ENCODE measurements around the gene OR2A42.
"Not testable (repeated sequence)": the region's sequence is repeated elsewhere in the genome, so short reads cannot be mapped to it uniquely, and the experiment has no call there.

Gene OR2A42

GRCh38 chr7:144223675-144224074 is 15.7 kb downstream of the OR2A42 start:
- DNase-seq (ENCODE audit: low read depth): not testable (repeated sequence)

GRCh38 chr7:144220531-144220930 is 18.9 kb downstream of the OR2A42 start:
- DNase-seq (ENCODE audit: low read depth): not testable (repeated sequence)

GRCh38 chr7:144219149-144219548 is 20.3 kb downstream of the OR2A42 start:
- DNase-seq (ENCODE audit: low read depth): not testable (repeated sequence)

GRCh38 chr7:144218581-144218980 is 20.8 kb downstream of the OR2A42 start:
- DNase-seq (ENCODE audit: low read depth): not testable (repeated sequence)

GRCh38 chr7:144217200-144217599 is 22.2 kb downstream of the OR2A42 start:
- DNase-seq (ENCODE audit: low read depth): not testable (repeated sequence)

GRCh38 chr7:144205306-144205705 is 34.1 kb downstream of the OR2A42 start:
- not testable (repeated sequence) for DNase-seq (ENCODE audit: low read depth)

GRCh38 chr7:144203086-144203485 is 36.3 kb downstream of the OR2A42 start:
- not testable (repeated sequence) for DNase-seq (ENCODE audit: low read depth)

- not testable (repeated sequence) for DNase-seq (ENCODE audit: low read depth)
Measured at GRCh38 chr7:144201978-144202377, 37.4 kb downstream of the OR2A42 start.

GRCh38 chr7:144198934-144199333 is 40.5 kb downstream of the OR2A42 start:
- not testable (repeated sequence) for DNase-seq (ENCODE audit: low read depth)

GRCh38 chr7:144195212-144195872 is 44.1 kb downstream of the OR2A42 start, which contains the start of gene ARHGEF35:
Gene ARHGEF35, minus strand, starts transcription at chr7:144195833. Its CDS starts 7,450 bp downstream, at chr7:144188383.
- not testable (repeated sequence) for DNase-seq (ENCODE audit: low read depth)

GRCh38 chr7:144194453-144194852 is 45.0 kb downstream of the OR2A42 start:
- DNase-seq (ENCODE audit: low read depth): not testable (repeated sequence)

GRCh38 chr7:144193782-144194181 is 45.6 kb downstream of the OR2A42 start:
- not testable (repeated sequence) for DNase-seq (ENCODE audit: low read depth)

- not testable (repeated sequence) for DNase-seq (ENCODE audit: low read depth)
Measured at GRCh38 chr7:144188578-144189171, 50.7 kb downstream of the OR2A42 start.

- DNase-seq (ENCODE audit: low read depth): not testable (repeated sequence)
Measured at GRCh38 chr7:144187848-144188247, 51.6 kb downstream of the OR2A42 start.

- not testable (repeated sequence) for DNase-seq (ENCODE audit: low read depth)
Measured at GRCh38 chr7:144183166-144183565, 56.2 kb downstream of the OR2A42 start, which contains the start of gene CTAGE4. Gene CTAGE4, plus strand, starts transcription at chr7:144183466. Its CDS starts 38 bp downstream, at chr7:144183504.

- DNase-seq (ENCODE audit: low read depth): not testable (repeated sequence)
Measured at GRCh38 chr7:144179165-144179479, 60.3 kb downstream of the OR2A42 start.

- DNase-seq (ENCODE audit: low read depth): not testable (repeated sequence)
Measured at GRCh38 chr7:144178380-144179164, 60.8 kb downstream of the OR2A42 start.
